Measurements from ENCODE around the gene FHOD3. TPM values are rescaled to one million over a fixed set of nuclear protein-coding genes. Genes with fewer than 3 reads are reported as not detected.

Gene FHOD3
- polyA plus RNA-seq, 1 donor from 2014 or later, result not detected

DNA sequence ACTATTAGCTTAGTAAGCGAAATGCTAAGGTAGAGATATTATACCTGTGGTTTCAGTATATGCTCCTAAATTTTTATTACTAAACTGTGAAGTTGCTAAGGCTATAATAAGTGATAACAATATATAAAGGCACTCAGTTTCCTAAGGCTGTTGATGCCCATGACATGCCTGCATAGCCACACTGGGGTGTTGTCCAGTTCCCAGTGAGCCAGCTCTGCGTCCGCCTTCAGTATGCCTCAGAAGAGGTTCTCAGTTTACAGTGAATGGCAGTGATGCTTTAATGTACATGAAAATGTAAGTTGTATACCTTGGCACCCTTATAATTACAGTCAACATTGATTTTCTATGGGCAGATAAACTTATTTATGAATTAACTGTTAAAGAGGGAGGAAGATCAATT is 7.2 kb downstream of the FHOD3 start:
- H3K36me3 Mint-ChIP-seq, result no peaks in the 10 kb centered on the region
- H3K27me3 Mint-ChIP-seq, result peaks cover 41% of the 10 kb centered on the region
- no peak overlapping the region for H3K4me3 Mint-ChIP-seq
- H3K4me1 Mint-ChIP-seq, result no peaks in the 10 kb centered on the region
- no peak overlapping the region for H3K27ac Mint-ChIP-seq
- no peaks in the 10 kb centered on the region for H3K9me3 Mint-ChIP-seq

- Mint-ChIP-seq H3K4me3 (no peak overlapping the region), H3K27ac (no peak overlapping the region), H3K27me3 (peaks cover 38% of the 10 kb centered on the region), H3K9me3 (no peaks in the 10 kb centered on the region), H3K36me3 (no peaks in the 10 kb centered on the region), H3K4me1 (no peaks in the 10 kb centered on the region)
Observed at GRCh38 chr18:36305375-36305774, 7.9 kb downstream of the FHOD3 start.

DNA sequence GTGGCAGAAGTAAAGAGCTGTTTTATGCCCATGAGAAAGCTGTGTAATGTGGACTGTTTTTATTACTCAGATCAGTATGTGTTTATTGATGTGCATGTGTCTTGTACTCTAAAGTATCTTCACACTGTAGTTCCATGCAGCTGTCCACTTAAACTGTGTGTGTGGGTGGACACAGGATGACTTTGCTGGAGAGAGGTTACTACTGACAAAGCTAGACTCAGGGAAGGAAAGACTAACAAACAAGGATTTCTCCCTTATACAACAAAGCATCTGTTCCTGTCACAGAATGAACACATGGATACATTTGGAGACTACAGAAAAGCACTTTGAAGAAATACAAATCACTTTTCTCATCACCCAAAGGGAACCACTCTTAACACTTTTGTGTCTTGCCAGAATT is 10.0 kb downstream of the FHOD3 start:
- Mint-ChIP-seq H3K27ac (no peak overlapping the region), H3K36me3 (no peaks in the 10 kb centered on the region), H3K27me3 (peaks cover 36% of the 10 kb centered on the region), H3K9me3 (no peaks in the 10 kb centered on the region), H3K4me1 (no peaks in the 10 kb centered on the region), H3K4me3 (no peak overlapping the region)

DNA sequence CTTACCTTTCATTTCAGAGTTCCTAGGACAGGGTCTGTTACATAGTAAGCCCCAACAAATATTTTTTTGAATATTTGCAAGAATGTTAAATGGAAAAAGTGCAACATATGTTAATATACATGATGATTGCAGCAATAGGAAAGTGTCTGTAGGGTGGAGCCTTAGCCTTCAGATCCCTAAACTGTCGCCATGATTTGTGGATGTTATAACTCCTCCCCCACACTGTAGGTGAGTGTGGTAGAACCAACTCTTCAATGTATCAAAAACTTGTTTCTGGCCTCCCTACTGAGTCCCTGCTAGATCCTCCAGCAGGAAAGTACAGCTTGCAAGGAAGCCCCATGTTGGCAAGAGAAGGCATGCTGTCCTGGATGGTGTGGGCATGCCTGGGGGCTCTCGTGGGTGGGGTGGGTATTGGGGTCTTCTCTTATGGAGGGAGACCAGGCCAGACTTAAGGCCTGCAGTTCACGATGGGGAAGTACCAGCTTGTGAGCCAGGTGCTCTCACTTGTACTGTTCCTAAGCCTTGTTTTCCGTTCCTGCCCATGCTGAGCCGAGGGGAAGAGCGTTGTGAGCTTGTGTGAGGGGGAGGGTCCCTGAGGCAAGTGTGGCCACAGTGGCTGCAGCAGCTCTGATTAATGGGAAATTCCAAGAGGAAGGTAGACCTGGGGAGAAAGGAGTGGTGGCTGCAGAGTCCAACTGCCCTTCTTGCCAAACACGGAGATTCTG is 11.4 kb downstream of the FHOD3 start:
- H3K4me3 Mint-ChIP-seq, result no peak overlapping the region
- H3K4me1 Mint-ChIP-seq, result no peaks in the 10 kb centered on the region
- H3K36me3 Mint-ChIP-seq, result no peaks in the 10 kb centered on the region
- no peaks in the 10 kb centered on the region for H3K9me3 Mint-ChIP-seq
- H3K27me3 Mint-ChIP-seq, result peaks cover 32% of the 10 kb centered on the region
- H3K27ac Mint-ChIP-seq, result no peak overlapping the region

GRCh38 chr18:36309436-36310391 is 12.2 kb downstream of the FHOD3 start:
- Mint-ChIP-seq H3K27ac (no peak overlapping the region), H3K27me3 (peaks cover 32% of the 10 kb centered on the region), H3K4me1 (no peaks in the 10 kb centered on the region), H3K4me3 (no peak overlapping the region), H3K9me3 (no peaks in the 10 kb centered on the region), H3K36me3 (no peaks in the 10 kb centered on the region)

- Mint-ChIP-seq H3K36me3 (no peaks in the 10 kb centered on the region), H3K4me3 (no peak overlapping the region), H3K27me3 (peaks cover 27% of the 10 kb centered on the region), H3K27ac (no peak overlapping the region), H3K9me3 (no peaks in the 10 kb centered on the region), H3K4me1 (no peaks in the 10 kb centered on the region)
Observed at GRCh38 chr18:36311026-36311570, 13.6 kb downstream of the FHOD3 start.

DNA sequence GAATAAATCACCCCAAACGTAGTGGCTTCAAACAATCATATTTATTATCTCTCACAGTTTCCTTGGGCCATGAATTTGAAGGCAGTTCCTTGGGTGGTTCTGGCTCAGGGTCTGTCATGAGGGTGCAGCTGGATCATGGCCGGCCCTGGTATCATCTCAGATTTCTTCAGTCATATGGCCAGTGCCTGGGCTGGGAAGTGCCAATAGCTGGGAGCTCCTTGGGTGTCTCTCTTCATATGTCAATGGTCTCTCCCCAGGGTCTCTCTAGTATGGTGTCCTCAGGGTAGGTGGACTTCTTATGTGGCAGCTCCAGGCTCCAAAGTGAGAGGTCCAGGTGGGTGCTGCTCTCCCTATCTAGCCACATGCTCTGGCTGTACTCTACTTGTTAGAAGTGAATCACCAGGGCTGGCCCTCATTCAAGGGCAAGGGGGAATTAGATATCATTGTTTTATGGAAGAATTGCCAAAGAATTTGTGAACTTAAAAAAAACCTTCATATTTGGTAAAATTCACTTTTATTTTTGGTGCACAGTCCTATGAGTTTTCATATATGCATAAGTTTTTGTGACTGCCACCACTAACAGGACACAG is 15.4 kb downstream of the FHOD3 start:
- no peak overlapping the region for H3K27ac Mint-ChIP-seq
- no peaks in the 10 kb centered on the region for H3K36me3 Mint-ChIP-seq
- peaks cover 1 to 5% (median 2%) of the 10 kb centered on the region in 3 donors for H3K9me3 Mint-ChIP-seq
- peaks cover 18% of the 10 kb centered on the region for H3K27me3 Mint-ChIP-seq
- no peaks in the 10 kb centered on the region for H3K4me1 Mint-ChIP-seq
- H3K4me3 Mint-ChIP-seq, result no peak overlapping the region

DNA sequence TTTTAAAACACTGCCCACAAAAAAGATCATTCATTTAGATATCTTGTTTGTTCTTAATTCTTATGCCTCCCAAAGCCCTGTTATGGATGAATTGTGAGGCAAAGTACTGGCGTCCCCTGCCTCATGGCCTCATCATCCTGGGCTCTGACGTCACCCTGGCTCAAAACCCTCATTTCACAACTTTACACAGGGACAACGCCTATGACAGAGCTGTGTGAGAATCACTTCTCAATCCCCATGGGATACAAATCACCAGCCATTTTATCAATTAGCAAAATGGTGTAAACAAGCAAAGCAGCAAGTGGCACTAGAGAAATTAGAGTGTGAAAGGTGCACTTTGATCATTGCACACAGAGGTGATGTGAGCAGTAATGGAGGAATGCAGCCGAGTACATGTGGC is 16.6 kb downstream of the FHOD3 start:
- Mint-ChIP-seq H3K9me3 (peaks cover 1 to 15% (median 12%) of the 10 kb centered on the region in 3 donors), H3K4me3 (no peak overlapping the region), H3K27ac (no peak overlapping the region), H3K27me3 (peaks cover 15% of the 10 kb centered on the region), H3K4me1 (no peaks in the 10 kb centered on the region), H3K36me3 (no peaks in the 10 kb centered on the region)

DNA sequence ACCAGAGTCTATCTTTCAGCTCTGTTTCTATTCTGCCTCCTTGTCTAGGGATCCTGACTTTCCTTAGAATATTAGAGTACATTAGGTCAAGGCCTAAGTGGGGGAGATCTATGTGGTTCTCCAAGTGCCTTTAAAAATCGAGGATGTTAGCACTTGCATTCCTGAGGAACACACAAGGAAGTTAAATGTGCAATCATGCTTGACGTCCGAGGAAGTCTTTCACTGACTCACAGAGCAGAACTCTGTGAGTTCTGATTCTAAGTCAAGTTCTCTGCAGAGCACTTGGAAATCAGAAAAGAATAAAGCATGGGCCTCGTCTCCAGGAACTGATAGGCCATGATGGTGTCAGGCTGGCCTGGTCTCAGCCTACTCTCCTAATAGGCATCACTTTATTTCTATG is 17.2 kb downstream of the FHOD3 start:
- no peak overlapping the region for H3K4me3 Mint-ChIP-seq
- H3K4me1 Mint-ChIP-seq, result no peaks in the 10 kb centered on the region
- H3K9me3 Mint-ChIP-seq, result peaks cover 1 to 22% (median 12%) of the 10 kb centered on the region in 3 donors
- peaks cover 16% of the 10 kb centered on the region for H3K27me3 Mint-ChIP-seq
- no peaks in the 10 kb centered on the region for H3K36me3 Mint-ChIP-seq
- no peak overlapping the region for H3K27ac Mint-ChIP-seq

DNA sequence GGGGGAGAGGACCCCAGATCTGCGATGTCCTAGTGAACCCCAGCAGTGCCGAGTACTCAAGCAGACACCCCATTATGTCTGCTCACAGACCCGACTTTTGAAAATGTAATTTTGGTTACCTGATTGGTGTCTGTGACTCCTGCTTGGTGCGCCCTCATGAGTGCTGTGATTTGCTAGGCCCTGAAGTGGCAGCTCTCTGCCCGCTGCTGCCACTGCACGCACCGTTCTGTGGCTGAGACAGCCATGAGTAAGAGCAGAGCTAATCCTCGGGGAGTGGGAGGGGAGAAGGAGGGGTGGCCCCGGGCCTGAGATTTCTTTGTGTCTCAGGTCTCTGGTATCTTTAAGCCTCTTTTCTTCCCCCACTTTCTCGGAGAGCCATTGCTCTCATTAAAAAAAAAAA is 18.2 kb downstream of the FHOD3 start:
- Mint-ChIP-seq H3K36me3 (no peaks in the 10 kb centered on the region), H3K4me1 (no peaks in the 10 kb centered on the region), H3K27me3 (peaks cover 18% of the 10 kb centered on the region), H3K4me3 (no peak overlapping the region), H3K9me3 (peaks cover 1 to 23% (median 12%) of the 10 kb centered on the region in 3 donors), H3K27ac (no peak overlapping the region)

DNA sequence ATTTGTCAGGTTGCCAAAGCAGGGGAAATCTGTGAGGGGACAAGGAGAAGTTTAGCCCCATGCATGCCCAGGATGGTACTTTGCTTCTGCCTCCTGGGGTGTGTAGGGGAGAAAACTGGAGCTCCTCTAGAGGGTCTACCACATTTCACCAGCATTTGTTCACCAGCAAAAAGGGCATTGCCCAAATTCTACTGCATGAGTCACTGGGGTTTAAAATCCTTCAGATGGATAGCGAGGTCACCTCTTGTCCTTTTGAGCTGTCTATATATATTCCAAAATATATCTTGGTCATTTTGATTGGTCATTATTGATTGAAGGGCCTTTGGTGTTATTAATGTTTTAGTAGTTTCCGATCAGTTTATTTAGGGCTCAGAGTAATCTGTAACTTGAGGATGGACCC is 18.7 kb downstream of the FHOD3 start:
- H3K27me3 Mint-ChIP-seq, result peaks cover 18% of the 10 kb centered on the region

DNA sequence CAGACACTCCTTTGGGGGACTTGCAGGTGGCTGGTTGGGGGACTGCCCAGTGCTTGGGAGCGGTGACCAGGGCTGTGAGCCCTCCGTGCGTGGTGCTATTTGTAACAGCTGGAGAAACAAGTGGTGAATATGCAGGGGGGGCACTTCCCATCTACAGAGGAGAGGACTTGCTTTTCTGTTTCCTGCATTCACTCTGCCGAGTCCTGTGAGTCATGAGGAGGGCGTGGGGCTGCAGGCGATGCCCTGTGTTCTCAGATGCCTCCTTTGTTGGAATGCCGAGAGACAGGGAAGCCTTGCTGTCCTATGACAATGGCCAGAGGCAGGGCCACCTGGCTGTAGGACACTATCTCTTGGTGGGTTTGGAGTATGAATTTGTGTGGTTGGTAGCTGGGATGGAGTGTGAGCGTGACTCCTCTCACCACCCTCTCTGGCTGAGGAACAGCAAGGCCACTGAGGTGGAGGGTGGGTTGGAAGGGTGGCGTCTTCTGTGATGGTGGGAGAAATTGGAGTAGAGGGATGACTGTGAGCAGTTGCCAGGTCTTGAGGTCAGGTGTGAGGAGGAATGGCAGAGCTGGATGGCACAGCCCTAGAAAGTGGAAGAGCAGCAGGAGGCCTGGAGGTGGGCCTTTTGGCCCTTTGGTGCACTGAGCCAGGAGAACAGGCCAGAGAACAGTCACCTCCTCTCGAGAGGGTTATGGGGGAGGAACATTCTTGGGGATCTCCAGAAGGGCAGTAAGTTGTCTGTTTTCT is 24.3 kb downstream of the FHOD3 start:
- H3K9me3 Mint-ChIP-seq, result peaks cover 1 to 23% (median 12%) of the 10 kb centered on the region in 3 donors
- H3K4me3 Mint-ChIP-seq, result no peak overlapping the region
- peaks cover 0 to 2% (median 0%) of the 10 kb centered on the region in 3 donors for H3K4me1 Mint-ChIP-seq
- no peak overlapping the region for H3K27ac Mint-ChIP-seq
- no peaks in the 10 kb centered on the region for H3K36me3 Mint-ChIP-seq
- peaks cover 22% of the 10 kb centered on the region for H3K27me3 Mint-ChIP-seq

More for the DNA sequence above, 18.7 kb downstream of the FHOD3 start:
- H3K36me3 Mint-ChIP-seq, result no peaks in the 10 kb centered on the region
- no peaks in the 10 kb centered on the region for H3K4me1 Mint-ChIP-seq
- H3K27ac Mint-ChIP-seq, result no peak overlapping the region
- no peak overlapping the region for H3K4me3 Mint-ChIP-seq
- peaks cover 1 to 23% (median 12%) of the 10 kb centered on the region in 3 donors for H3K9me3 Mint-ChIP-seq

GRCh38 chr18:36322408-36322728 is 24.9 kb downstream of the FHOD3 start:
- no peak overlapping the region for H3K27ac Mint-ChIP-seq
- H3K4me3 Mint-ChIP-seq, result no peak overlapping the region
- H3K27me3 Mint-ChIP-seq, result peaks cover 22% of the 10 kb centered on the region
- no peaks in the 10 kb centered on the region for H3K36me3 Mint-ChIP-seq
- H3K9me3 Mint-ChIP-seq, result peaks cover 0 to 20% (median 10%) of the 10 kb centered on the region in 3 donors
- H3K4me1 Mint-ChIP-seq, result peaks cover 0 to 2% (median 0%) of the 10 kb centered on the region in 3 donors

GRCh38 chr18:36322734-36323133 is 25.2 kb downstream of the FHOD3 start:
- peaks cover 22% of the 10 kb centered on the region for H3K27me3 Mint-ChIP-seq
- H3K4me1 Mint-ChIP-seq, result peaks cover 0 to 2% (median 0%) of the 10 kb centered on the region in 3 donors
- peaks cover 0 to 18% (median 10%) of the 10 kb centered on the region in 3 donors for H3K9me3 Mint-ChIP-seq
- H3K4me3 Mint-ChIP-seq, result no peak overlapping the region
- no peaks in the 10 kb centered on the region for H3K36me3 Mint-ChIP-seq
- peak overlapping the region in 1 of 3 donors; percentile 17 for H3K27ac Mint-ChIP-seq
